Left kidney (tissue), 8 donors: ENCODE measurements around the gene RITA1. TPM values are rescaled to one million over a fixed set of nuclear protein-coding genes. Genes with fewer than 3 reads are reported as not detected.
A peak's percentile ranks its signal among the peaks of the same experiment; 100 is the strongest.
"Not testable (repeated sequence)": the region's sequence is repeated elsewhere in the genome, so short reads cannot be mapped to it uniquely, and the experiment has no call there.

ENCODE experiments used
- DNase-seq: peaks from one replicate; pipeline ENCODE4 v3.0.0-alpha.2; 2013
- long read RNA-seq, 8 donors: transcript quantifications; one replicate each; lab custom pipeline, GENCODE V29; 2026
- polyA plus RNA-seq: library from polyadenylated mRNA; unstranded; fragments of 120-200 nt; gene quantifications from one replicate; pipeline ENCODE4 v1.2.1, GENCODE V29; 2013; ENCODE audit not compliant: insufficient read length

Gene RITA1
- 12.8 TPM for polyA plus RNA-seq
- long read RNA-seq, donor 1, transcript RITA1-201 (4 exons, 2,053 nt): major isoform, 10 of 10 reads
- long read RNA-seq, donor 1, partial matches to known transcripts: 0 of 10 reads
- long read RNA-seq, donor 1, other reads (novel, unspliced or antisense): 0 of 10 reads
- long read RNA-seq, donor 2, transcript RITA1-201 (4 exons, 2,053 nt): major isoform, 9 of 10 reads
- long read RNA-seq, donor 2, partial matches to known transcripts: 0 of 10 reads
- long read RNA-seq, donor 2, other reads (novel, unspliced or antisense): 0 of 10 reads
- long read RNA-seq, donor 3, transcript RITA1-201 (4 exons, 2,053 nt): major isoform, 6 of 8 reads
- long read RNA-seq, donor 3, partial matches to known transcripts: 0 of 8 reads
- long read RNA-seq, donor 3, other reads (novel, unspliced or antisense): 0 of 8 reads
- long read RNA-seq, donor 4, partial matches to known transcripts: 0 of 3 reads
- long read RNA-seq, donor 4, other reads (novel, unspliced or antisense): 0 of 3 reads
- long read RNA-seq, donor 5, transcript RITA1-201 (4 exons, 2,053 nt): major isoform, 11 of 13 reads
- long read RNA-seq, donor 5, partial matches to known transcripts: 0 of 13 reads
- long read RNA-seq, donor 5, other reads (novel, unspliced or antisense): 0 of 13 reads
- long read RNA-seq, donor 6, transcript RITA1-201 (4 exons, 2,053 nt): major isoform, 9 of 21 reads
- long read RNA-seq, donor 6, partial matches to known transcripts: 10 of 21 reads
- long read RNA-seq, donor 6, other reads (novel, unspliced or antisense): 0 of 21 reads
- long read RNA-seq, donor 7, transcript RITA1-201 (4 exons, 2,053 nt): major isoform, 15 of 17 reads
- long read RNA-seq, donor 7, partial matches to known transcripts: 0 of 17 reads
- long read RNA-seq, donor 7, other reads (novel, unspliced or antisense): 0 of 17 reads
- long read RNA-seq, donor 8, transcript RITA1-201 (4 exons, 2,053 nt): major isoform, 5 of 6 reads
- long read RNA-seq, donor 8, partial matches to known transcripts: 0 of 6 reads
- long read RNA-seq, donor 8, other reads (novel, unspliced or antisense): 0 of 6 reads

- DNase-seq: peak; percentile 73
Measured at GRCh38 chr12:113185180-113186032, at the start of gene RITA1, which contains the start of gene DDX54. TSS of gene RITA1 (plus strand) at chr12:113185721. CDS start at chr12:113186747, 1,026 bp downstream. TSS of gene DDX54 (minus strand) at chr12:113185478. CDS start at chr12:113185451, 27 bp downstream.

- peak; percentile 44 for DNase-seq
Measured at GRCh38 chr12:113136128-113136989, 49.2 kb upstream of the RITA1 start.

- no peak for DNase-seq
Measured at GRCh38 chr12:113136990-113137511, 48.5 kb upstream of the RITA1 start.

- no peak for DNase-seq
Measured at GRCh38 chr12:113137861-113138783, 47.4 kb upstream of the RITA1 start.

- peak; percentile 66 for DNase-seq
Measured at GRCh38 chr12:113138826-113139225, 46.7 kb upstream of the RITA1 start.

GRCh38 chr12:113140706-113141105 is 44.8 kb upstream of the RITA1 start:
- no peak for DNase-seq

GRCh38 chr12:113141716-113142115 is 43.8 kb upstream of the RITA1 start:
- not testable (repeated sequence) for DNase-seq

- DNase-seq: no peak
Measured at GRCh38 chr12:113142173-113142885, 43.2 kb upstream of the RITA1 start.

- DNase-seq: no peak
Measured at GRCh38 chr12:113142886-113143332, 42.6 kb upstream of the RITA1 start.

GRCh38 chr12:113143959-113144358 is 41.6 kb upstream of the RITA1 start:
- no peak for DNase-seq

GRCh38 chr12:113144806-113145205 is 40.7 kb upstream of the RITA1 start:
- no peak for DNase-seq

GRCh38 chr12:113145720-113146551 is 39.6 kb upstream of the RITA1 start:
- DNase-seq: no peak

- no peak for DNase-seq
Measured at GRCh38 chr12:113146999-113147398, 38.5 kb upstream of the RITA1 start.

GRCh38 chr12:113149361-113150150 is 36.0 kb upstream of the RITA1 start, which contains the start of gene CFAP73:
TSS of gene CFAP73 (plus strand) at chr12:113149724. CDS start at chr12:113149858, 134 bp downstream.
- peak; percentile 93 for DNase-seq

GRCh38 chr12:113151655-113152054 is 33.9 kb upstream of the RITA1 start:
- no peak for DNase-seq

- no peak for DNase-seq
Measured at GRCh38 chr12:113152196-113152834, 33.2 kb upstream of the RITA1 start.
